Measurements from ENCODE around the gene RERGL. TPM values are rescaled to one million over a fixed set of nuclear protein-coding genes. Genes with fewer than 3 reads are reported as not detected.
"Not testable (repeated sequence)": the region's sequence is repeated elsewhere in the genome, so short reads cannot be mapped to it uniquely, and the experiment has no call there.

The RERGL gene
- total RNA-seq, 2 experiments from 2014 or later, result not detected

DNA sequence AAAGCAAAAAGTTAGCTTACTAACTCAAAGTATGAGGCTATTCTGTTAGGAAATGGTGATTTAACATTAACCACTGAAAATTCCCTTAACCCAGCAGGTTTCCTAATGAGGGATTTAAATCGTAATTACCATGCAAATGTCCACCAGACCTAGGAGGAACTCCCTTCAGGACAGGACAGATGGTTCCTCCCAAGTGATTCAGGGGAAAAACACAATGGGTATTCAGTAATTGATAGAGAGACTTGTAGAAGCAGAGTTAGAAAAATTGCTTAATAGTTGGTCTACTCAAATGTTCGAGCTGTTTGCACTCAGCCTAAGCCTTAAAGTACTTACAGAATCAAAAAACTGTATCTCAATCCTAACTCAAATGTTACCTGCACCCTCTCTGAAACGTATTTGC, 21.6 kb downstream of the RERGL start:
- H3K36me3 Mint-ChIP-seq, result no peaks in the 10 kb centered on the region
- no peak overlapping the region for H3K27ac Mint-ChIP-seq
- DNase-seq (no peak), ATAC-seq (ENCODE audit: low read depth) (no peak)
- no peaks in the 10 kb centered on the region for H3K9me3 Mint-ChIP-seq
- no peak overlapping the region for H3K4me3 Mint-ChIP-seq
- no peaks in the 10 kb centered on the region for H3K27me3 Mint-ChIP-seq
- POLR2A ChIA-PET, result no interaction called here
- H3K4me1 Mint-ChIP-seq, result no peaks in the 10 kb centered on the region

DNA sequence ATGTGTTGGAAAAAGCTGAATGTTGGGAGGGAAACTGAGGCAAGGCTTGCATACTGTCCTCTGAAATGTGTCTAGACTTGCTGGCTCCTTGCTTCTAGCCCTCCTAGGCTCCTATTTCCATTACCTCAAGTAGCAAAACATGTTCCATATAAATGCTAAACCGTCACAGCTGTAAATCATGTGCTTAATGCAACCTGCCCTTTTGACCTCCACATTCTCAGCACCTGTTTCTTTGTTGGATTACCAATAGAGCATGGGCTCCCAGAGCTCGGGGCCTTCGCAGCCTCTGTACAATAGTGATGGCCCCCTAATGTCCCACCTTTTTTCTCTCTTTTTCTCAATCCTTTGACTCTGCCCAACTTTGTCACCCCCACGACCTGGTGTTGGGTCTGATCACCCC, 23.3 kb downstream of the RERGL start:
- H3K27me3 Mint-ChIP-seq, result no peaks in the 10 kb centered on the region
- no peak for DNase-seq
- no peak overlapping the region for H3K4me3 Mint-ChIP-seq
- POLR2A ChIA-PET, result no interaction called here
- no peak overlapping the region for H3K27ac Mint-ChIP-seq
- no peak for ATAC-seq (ENCODE audit: low read depth)
- H3K36me3 Mint-ChIP-seq, result no peaks in the 10 kb centered on the region
- peaks cover 3% of the 10 kb centered on the region for H3K9me3 Mint-ChIP-seq
- H3K4me1 Mint-ChIP-seq, result no peaks in the 10 kb centered on the region

DNA sequence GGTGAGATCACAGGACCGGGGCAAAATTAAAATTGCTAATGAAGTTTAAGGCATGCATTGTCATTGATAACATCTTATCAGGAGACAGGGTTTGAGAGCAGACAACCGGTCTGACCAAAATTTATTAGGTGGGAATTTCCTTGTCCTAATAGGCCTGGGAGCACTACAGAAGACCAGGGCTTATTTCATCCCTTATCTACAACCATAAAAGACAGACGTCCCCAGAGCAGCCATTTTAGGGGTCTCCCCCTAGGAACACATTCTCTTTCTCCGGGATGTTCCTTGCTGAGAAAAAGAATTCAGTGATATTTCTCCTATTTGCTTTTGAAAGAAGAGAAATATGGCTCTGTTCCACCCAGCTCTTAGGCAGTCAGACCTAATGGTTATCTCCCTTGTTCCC, 27.1 kb downstream of the RERGL start:
- POLR2A ChIA-PET; H3K4me3 Mint-ChIP-seq; H3K9me3 Mint-ChIP-seq; H3K36me3 Mint-ChIP-seq; H3K27me3 Mint-ChIP-seq; DNase-seq; H3K27ac Mint-ChIP-seq; ATAC-seq (ENCODE audit: low read depth); H3K4me1 Mint-ChIP-seq: not testable (repeated sequence)

DNA sequence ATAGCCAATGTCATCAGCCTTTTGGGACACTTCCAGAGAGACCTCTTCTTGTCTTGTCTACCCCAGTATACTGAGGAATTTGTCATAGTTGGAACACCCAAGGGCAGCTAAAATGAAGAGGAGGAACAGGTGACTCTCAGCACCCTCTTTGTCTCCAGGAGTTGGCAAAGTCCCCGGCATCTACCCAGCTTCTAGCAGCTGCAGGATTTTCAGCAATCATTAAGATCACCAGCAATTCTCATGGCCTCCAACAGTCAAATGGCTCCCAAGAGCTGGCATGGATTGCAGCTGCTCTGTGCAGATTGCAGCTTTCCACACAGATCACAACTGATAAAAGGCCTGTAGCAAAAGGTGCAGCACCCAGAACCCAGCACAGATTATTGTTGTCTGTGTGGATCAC, 32.9 kb downstream of the RERGL start:
- POLR2A ChIA-PET, result no interaction called here
- no peak for DNase-seq
- H3K4me3 Mint-ChIP-seq, result no peak overlapping the region
- no peak overlapping the region for H3K27ac Mint-ChIP-seq
- H3K9me3 Mint-ChIP-seq, result peaks cover 13% of the 10 kb centered on the region
- no peak for ATAC-seq (ENCODE audit: low read depth)
- H3K4me1 Mint-ChIP-seq, result no peaks in the 10 kb centered on the region
- no peaks in the 10 kb centered on the region for H3K27me3 Mint-ChIP-seq
- H3K36me3 Mint-ChIP-seq, result no peaks in the 10 kb centered on the region

DNA sequence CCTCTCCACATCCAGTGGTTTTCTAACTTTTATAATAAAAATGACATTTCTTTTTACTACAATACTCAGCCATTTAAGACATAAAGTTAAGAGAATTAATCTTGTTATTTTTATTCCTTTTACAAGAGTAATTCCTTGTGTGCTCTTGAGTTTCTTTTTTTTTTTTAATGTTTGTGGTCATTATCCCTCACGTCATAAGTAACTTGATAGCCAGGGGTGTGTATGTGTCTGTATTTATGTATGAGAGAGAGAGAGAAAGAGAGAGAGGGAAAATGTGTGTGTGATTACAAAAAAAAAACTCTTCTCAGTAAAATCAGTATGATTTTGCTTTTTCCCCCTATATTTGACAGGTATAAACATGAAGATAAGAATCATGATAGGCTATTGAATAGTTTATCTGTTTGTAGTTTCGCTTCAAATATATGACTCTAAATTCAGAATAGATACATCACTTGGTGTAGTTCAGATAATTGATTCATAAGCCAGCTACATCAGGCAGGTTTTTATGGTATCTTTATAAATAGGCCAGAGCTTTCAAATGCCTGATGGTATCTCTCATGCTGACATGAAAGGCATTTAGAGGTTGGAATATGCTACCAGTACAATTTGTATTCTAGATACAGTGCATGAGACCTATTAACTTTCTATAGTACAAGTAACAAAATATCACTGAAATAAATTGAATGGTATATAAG, 34.9 kb downstream of the RERGL start:
- Mint-ChIP-seq H3K4me3 (no peak overlapping the region), H3K4me1 (no peaks in the 10 kb centered on the region), H3K27ac (no peak overlapping the region), H3K9me3 (peaks cover 5% of the 10 kb centered on the region), H3K36me3 (no peaks in the 10 kb centered on the region), H3K27me3 (no peaks in the 10 kb centered on the region)
- POLR2A ChIA-PET, result no interaction called here
- ATAC-seq (ENCODE audit: low read depth) (no peak), DNase-seq (no peak)

DNA sequence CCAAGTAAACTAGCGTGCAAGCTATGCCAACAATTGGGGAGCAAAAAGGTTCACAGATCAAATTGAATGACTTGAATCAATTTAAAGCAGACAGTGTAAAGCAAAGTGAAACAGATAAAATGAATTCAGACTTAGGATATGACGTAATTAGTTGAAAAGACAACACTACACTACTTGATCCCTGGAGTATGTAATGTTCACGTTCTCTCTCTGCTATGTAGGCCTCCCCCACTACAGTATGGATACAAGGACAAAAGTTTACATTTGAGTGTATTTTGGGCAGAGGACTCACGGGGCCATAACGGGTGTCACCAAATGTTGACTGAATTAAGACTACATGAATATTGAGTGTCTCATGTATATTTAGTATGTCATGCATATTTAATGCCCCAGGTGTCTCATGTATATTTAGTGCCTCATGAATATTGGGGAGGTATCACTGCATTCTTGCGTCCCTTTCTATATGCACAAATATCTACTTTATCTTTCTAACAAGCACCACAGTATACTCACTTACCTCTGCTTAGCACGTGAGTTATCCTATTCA, 44.5 kb downstream of the RERGL start:
- Mint-ChIP-seq H3K9me3 (peaks cover 6% of the 10 kb centered on the region), H3K4me1 (no peaks in the 10 kb centered on the region), H3K27me3 (no peaks in the 10 kb centered on the region), H3K27ac (no peak overlapping the region), H3K36me3 (no peaks in the 10 kb centered on the region), H3K4me3 (no peak overlapping the region)
- POLR2A ChIA-PET, result no interaction called here
- DNase-seq (no peak), ATAC-seq (ENCODE audit: low read depth) (no peak)

DNA sequence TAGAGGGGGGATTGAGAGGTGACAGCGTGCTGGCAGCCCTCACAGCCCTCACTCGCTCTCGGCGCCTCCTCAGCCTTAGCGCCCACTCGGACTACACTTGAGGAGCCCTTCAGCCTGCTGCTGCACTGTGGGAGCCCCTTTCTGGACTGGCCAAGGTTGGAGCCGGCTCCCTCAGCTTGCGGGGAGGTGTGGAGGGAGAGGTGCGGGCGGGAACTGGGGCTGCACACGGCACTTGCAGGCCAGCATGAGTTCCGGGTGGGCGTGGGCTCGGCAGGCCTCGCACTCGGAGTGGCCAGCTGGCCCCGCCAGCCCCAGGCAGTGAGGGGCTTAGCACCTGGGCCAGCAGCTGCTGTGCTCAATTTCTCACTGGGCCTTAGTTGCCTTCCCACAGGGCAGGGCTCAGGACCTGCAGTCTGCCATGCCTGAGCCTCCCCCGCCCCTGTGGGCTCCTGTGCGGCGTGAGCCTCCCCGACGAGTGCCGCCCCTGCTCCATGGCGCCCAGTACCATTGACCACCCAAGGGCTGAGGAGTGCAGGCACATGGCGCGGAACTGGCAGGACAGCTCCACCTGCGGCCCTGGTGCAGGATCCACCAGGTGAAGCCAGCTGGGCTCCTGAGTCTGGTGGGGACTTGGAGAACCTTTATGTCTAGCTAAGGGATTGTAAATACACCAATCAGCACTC, 49.8 kb downstream of the RERGL start:
- ATAC-seq (ENCODE audit: low read depth); H3K4me1 Mint-ChIP-seq; H3K27me3 Mint-ChIP-seq; H3K36me3 Mint-ChIP-seq; POLR2A ChIA-PET; H3K4me3 Mint-ChIP-seq; H3K27ac Mint-ChIP-seq; DNase-seq: not testable (repeated sequence)
- H3K9me3 Mint-ChIP-seq, result peaks cover 24% of the 10 kb centered on the region

Other genes with a start within 250 kb of the RERGL start
- not detected for gene PIK3C2G, start 171.3 kb upstream of the RERGL start, total RNA-seq